Fibroblast of peridontal ligament (primary cell): Measurements from ENCODE around the gene KIRREL1.

ENCODE experiments used
- DNase-seq: peaks from one replicate; pipeline ENCODE4 v3.0.0-alpha.2; 2010; ENCODE audit errors: extremely low read depth

KIRREL1 gene

GRCh38 chr1:158146165-158146564 lies 152.7 kb downstream of the KIRREL1 start:
- no peak for DNase-seq

- DNase-seq = no peak
Observed at GRCh38 chr1:158146739-158147138, 153.3 kb downstream of the KIRREL1 start.

GRCh38 chr1:158147401-158147800 lies 154.0 kb downstream of the KIRREL1 start:
- DNase-seq = no peak

GRCh38 chr1:158147869-158148268 lies 154.4 kb downstream of the KIRREL1 start:
- DNase-seq = no peak

GRCh38 chr1:158148468-158148867 lies 155.0 kb downstream of the KIRREL1 start:
- no peak for DNase-seq

GRCh38 chr1:158149175-158149574 lies 155.7 kb downstream of the KIRREL1 start:
- DNase-seq = no peak
